Measurements from ENCODE around the gene COL15A1.

DNA sequence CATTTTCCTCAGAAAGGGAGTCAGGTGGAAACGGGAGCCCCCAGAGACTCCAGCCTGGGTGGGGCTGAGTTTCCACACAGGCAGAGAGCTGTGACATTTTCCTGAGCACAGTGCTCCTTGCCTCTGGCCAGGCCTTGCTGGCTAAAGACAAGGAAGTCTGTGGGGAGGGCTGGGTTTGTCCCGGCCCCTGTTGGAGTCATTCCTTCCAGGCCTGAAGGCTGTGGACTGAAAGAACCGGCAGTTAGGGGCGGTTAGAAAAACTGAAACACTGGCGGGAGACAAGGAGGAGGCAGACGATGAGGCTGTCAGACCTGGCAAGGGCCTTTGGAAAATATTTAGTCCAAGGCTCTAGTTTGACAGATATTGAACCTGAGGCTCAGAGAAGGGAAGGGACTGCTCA, 29.9 kb downstream of the COL15A1 start:
- TF ChIP-seq, protein P1, sequence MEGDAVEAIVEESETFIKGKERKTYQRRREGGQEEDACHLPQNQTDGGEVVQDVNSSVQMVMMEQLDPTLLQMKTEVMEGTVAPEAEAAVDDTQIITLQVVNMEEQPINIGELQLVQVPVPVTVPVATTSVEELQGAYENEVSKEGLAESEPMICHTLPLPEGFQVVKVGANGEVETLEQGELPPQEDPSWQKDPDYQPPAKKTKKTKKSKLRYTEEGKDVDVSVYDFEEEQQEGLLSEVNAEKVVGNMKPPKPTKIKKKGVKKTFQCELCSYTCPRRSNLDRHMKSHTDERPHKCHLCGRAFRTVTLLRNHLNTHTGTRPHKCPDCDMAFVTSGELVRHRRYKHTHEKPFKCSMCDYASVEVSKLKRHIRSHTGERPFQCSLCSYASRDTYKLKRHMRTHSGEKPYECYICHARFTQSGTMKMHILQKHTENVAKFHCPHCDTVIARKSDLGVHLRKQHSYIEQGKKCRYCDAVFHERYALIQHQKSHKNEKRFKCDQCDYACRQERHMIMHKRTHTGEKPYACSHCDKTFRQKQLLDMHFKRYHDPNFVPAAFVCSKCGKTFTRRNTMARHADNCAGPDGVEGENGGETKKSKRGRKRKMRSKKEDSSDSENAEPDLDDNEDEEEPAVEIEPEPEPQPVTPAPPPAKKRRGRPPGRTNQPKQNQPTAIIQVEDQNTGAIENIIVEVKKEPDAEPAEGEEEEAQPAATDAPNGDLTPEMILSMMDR (conservative IDR thresholded peaks at IDR 0.05 in 1 of 2, IDR thresholded peaks at IDR 0.05 in 1 of 2; ENCODE audit: extremely low read depth in 1 of 2, insufficient read depth in 1 of 2, low read depth in 1 of 2, low read length in 2 of 2): no peak
- no peak for TF ChIP-seq EZH2 (IDR thresholded peaks at IDR 0.05; ENCODE audit: borderline replicate concordance, low read length)
